Renal pelvis (tissue), 4 donors: Measurements from ENCODE around the gene PHACTR2. TPM values are rescaled to one million over a fixed set of nuclear protein-coding genes. Genes with fewer than 3 reads are reported as not detected.

Experiments used
- DNase-seq: peaks from one replicate; pipeline ENCODE4 v3.0.0-alpha.2; 2013
- polyA plus RNA-seq, 3 donors: library from polyadenylated mRNA; unstranded; fragments of 120-200 nt; gene quantifications; one replicate each; pipeline ENCODE4 v1.2.1, GENCODE V29; 2013; ENCODE audit not compliant: insufficient read length in 3 of 3

Gene PHACTR2
- polyA plus RNA-seq, 3 donors, result 26.7 to 33.6 (median 32.3) TPM

DNA sequence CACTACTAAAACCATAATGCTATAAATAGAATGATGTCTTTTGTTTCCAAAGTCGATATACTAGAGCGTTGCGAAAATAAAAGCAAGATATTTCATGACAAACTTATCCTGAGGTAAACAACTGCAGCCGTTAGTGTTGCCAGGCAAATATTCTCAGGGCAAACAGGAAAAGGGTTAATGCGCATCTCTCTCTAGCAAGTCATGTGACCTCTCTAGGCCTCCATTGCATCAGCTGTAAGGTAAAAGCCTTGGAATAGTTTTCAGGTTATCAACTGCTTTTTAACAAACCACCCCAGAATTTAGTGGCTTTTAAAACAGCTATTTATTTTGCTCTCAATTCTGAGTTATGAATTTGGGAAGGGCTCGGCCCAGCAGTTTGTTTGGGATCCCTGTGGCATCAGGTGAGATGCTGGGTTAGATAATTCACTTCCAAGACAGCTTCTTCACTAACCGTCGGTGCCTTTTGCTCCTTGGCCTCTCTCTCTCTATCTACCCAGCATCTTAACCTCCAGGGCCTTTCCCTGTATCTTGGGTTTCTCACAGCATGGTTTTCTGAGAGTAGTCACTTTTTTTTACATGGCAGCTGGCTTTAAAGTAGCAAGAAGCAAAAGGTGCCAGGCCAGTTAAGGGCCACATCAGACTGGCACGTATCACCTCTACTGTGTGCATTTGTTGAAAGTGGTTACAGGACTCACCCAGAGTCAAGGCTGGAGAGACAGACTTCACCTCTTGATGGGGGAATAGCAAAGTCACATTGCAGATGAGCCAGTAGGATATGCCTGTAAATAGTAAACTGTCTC lies 126.2 kb downstream of the PHACTR2 start:
- no peak for DNase-seq

GRCh38 chr6:143804835-143805239 lies 127.1 kb downstream of the PHACTR2 start:
- DNase-seq, result no peak

- DNase-seq, result no peak
Measured at GRCh38 chr6:143806282-143807102, 128.7 kb downstream of the PHACTR2 start.

DNA sequence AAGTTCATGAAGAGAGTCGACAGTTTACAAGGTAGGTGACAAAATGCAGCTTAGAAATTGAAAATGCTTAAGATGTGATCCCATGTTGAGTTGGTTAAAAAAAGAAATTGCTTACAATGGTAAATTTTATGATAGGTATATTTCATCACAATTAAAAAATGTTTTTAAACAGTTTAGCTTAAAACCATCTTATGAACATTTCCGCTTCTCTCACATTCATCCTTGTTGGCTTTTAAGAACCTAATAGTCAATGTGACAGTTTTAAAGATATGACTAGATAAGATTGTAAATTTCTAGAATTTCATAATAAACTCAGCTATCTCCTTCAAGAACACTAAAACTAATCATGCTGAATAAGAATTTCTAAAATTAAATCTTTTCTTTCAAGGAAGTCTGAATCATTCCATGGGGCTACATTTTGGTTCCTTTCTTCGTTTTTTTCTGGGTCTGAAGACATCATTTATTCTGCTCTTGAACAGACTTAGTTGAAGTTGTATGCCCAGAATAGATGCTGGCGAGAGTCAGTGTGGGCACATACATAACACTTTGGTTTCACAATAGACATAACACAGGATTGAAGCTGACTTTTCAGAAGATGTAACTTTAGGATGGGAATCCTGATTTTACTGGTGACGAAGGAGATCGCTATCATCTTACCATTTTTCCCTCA lies 129.5 kb downstream of the PHACTR2 start:
- no peak for DNase-seq

DNA sequence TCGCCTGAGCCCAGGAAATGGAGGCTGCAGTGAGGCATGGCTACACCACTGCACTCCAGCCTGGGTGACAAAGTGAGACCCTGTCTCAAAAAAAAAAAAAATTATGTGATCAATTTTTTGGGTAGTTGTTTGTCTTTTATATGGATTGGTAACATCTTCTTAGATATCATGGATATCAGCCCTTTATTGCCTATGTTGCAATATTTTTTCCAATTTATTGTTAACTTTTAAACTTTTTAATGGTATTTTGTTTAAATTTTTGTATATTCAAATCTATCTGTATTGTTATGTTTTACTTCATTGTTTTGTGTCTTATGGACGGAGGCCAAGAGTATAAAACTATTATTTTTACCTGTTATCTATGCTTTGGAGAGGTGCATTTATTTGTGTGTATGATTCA lies 133.0 kb downstream of the PHACTR2 start:
- no peak for DNase-seq

GRCh38 chr6:143811501-143812157 lies 133.9 kb downstream of the PHACTR2 start:
- no peak for DNase-seq

DNA sequence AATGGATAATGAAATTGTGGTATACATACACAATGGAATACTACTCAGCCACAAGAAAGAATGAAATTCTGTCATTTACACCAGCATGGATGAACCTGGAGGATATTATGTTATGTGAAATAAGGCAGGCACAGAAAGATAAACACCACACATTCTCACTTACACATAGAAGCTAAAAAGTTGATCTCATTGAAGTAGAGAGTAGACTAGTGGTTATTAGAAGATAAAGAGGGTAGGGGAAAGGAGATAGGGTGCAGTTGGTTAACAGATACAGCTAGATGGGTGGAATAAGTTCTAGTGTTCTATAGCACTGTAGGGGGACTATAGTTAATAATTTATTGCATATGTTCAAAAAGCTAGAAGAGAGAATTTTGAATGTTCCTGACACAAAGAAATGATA lies 139.9 kb downstream of the PHACTR2 start:
- no peak for DNase-seq

- no peak for DNase-seq
Measured at GRCh38 chr6:143821359-143821758, 143.6 kb downstream of the PHACTR2 start.

- no peak for DNase-seq
Measured at GRCh38 chr6:143822584-143823024, 144.8 kb downstream of the PHACTR2 start.

GRCh38 chr6:143823548-143823947 lies 145.8 kb downstream of the PHACTR2 start:
- no peak for DNase-seq

GRCh38 chr6:143828572-143828971 lies 150.8 kb downstream of the PHACTR2 start:
- no peak for DNase-seq

- DNase-seq, result no peak
Measured at GRCh38 chr6:143836150-143836549, 158.4 kb downstream of the PHACTR2 start.

- DNase-seq, result no peak
Measured at GRCh38 chr6:143838395-143838794, 160.6 kb downstream of the PHACTR2 start.

- no peak for DNase-seq
Measured at GRCh38 chr6:143839196-143839595, 161.4 kb downstream of the PHACTR2 start.

GRCh38 chr6:143840595-143841265 lies 163.0 kb downstream of the PHACTR2 start:
- no peak for DNase-seq

DNA sequence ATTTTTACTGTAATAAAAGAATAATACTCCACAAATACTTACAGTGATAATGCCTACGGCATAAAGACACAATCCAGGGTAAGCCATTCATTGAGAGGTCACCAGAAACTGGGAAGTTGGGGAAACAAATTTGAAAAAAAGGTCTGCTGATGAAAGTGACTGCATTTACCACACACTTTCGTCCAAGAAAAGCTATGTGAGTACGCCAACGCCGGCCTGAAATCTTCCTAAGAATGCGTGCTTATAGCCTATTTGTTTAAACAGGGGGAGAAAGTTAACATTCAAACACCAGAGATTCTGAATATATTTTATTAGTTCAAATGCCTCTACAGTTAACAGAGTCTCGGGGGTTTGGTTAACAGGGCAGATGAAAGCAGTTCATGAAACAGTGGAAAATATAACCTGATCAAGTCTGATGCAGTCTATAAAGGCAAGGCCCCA lies 164.7 kb downstream of the PHACTR2 start:
- DNase-seq, result no peak

GRCh38 chr6:143842902-143843676 lies 165.3 kb downstream of the PHACTR2 start, which contains the start of gene LTV1:
TSS of gene LTV1 (plus strand) at chr6:143843338. CDS start at chr6:143843478, 140 bp downstream.
- peak; percentile 98 for DNase-seq

DNA sequence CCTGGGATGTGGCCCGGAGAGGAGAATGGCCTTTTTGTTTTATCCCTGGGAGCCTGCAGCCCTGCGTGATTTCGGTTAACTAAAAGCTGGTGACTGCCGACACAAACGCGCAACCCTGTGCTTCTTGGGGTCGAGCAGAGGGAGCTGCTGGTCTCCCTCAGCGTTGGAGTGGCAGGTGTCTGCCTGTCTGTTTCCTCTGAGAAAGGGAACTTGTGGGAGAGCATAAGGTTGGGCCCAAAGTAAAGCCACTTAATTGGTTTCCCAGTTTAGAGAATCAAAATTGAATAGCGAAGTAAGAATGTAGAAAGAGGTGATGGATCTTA lies 165.9 kb downstream of the PHACTR2 start:
- no peak for DNase-seq

GRCh38 chr6:143844006-143844405 lies 166.2 kb downstream of the PHACTR2 start:
- peak; percentile 5 for DNase-seq

DNA sequence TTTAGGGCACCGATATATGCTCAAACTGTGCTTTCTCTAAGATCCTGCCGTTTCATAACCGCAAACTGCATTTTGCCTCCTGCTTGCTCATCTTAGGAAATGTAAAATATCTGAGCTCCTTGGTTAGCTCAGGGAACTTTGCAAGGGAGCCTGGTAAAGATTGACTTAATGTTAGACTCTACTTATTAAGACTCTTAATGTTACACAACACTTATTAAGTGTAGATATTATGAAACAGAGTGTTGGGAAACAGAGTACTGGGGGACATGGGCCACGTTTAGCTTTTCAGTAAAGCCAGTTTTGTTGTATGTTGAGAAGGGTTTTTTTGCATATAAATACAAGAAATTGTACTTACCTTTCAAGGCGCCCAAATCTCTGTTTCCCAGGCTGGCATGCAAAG lies 167.3 kb downstream of the PHACTR2 start:
- DNase-seq, result no peak
